Osteocyte (in vitro differentiated cells): ENCODE data around the gene PSEN1. TPM values are rescaled to one million over a fixed set of nuclear protein-coding genes. Genes with fewer than 3 reads are reported as not detected.

Experiments
- DNase-seq: peaks from one replicate; pipeline ENCODE4 v3.0.0; 2021; ENCODE audit warnings: mixed read lengths; ENCODE audit not compliant: unreplicated experiment; ENCODE audit errors: extremely low spot score
- H3K27ac Mint-ChIP-seq: one replicate; pipeline ENCODE4 v1.8.0; 2021; ENCODE audit warnings: mild to moderate bottlenecking, mixed read lengths; ENCODE audit not compliant: unreplicated experiment
- H3K27me3 Mint-ChIP-seq: one replicate; pipeline ENCODE4 v1.8.0; 2021; ENCODE audit warnings: mixed read lengths; ENCODE audit not compliant: unreplicated experiment
- H3K36me3 Mint-ChIP-seq: one replicate; pipeline ENCODE4 v1.8.0; 2021; ENCODE audit warnings: mixed read lengths; ENCODE audit not compliant: unreplicated experiment
- H3K4me1 Mint-ChIP-seq: one replicate; pipeline ENCODE4 v1.8.0; 2021; ENCODE audit warnings: mixed read lengths; ENCODE audit not compliant: unreplicated experiment
- H3K4me3 Mint-ChIP-seq: one replicate; pipeline ENCODE4 v1.8.0; 2021; ENCODE audit warnings: mild to moderate bottlenecking, moderate library complexity, mixed read lengths; ENCODE audit not compliant: unreplicated experiment
- H3K9me3 Mint-ChIP-seq: one replicate; pipeline ENCODE4 v1.8.0; 2021; ENCODE audit warnings: mixed read lengths; ENCODE audit not compliant: unreplicated experiment
- CTCF ChIP-seq: fragments of 200-600 bp; sonication (generic); IDR thresholded peaks from 2 replicates; pipeline ENCODE4 v1.5.0; 2021; ENCODE audit warnings: antibody characterized with exemption, mild to moderate bottlenecking, moderate library complexity
- total RNA-seq: library from RNA; stranded (reverse); gene quantifications from 2 replicates; pipeline ENCODE4 v1.2.1, GENCODE V29; 2021

The PSEN1 gene
- total RNA-seq, 1 donor from 2014 or later = 64.4 TPM

- no peaks in the 10 kb centered on the region for H3K4me1 Mint-ChIP-seq
- no peaks in the 10 kb centered on the region for H3K9me3 Mint-ChIP-seq
- H3K36me3 Mint-ChIP-seq = peaks cover 53% of the 10 kb centered on the region
- H3K27ac Mint-ChIP-seq = no peak overlapping the region
- no peak overlapping the region for H3K4me3 Mint-ChIP-seq
- DNase-seq = no peak
- no peak for TF ChIP-seq CTCF
- no peaks in the 10 kb centered on the region for H3K27me3 Mint-ChIP-seq
Observed at GRCh38 chr14:73105050-73105449, 31.3 kb upstream of the PSEN1 start.

GRCh38 chr14:73105727-73106126 lies 30.6 kb upstream of the PSEN1 start:
- Mint-ChIP-seq H3K4me3 (no peak overlapping the region), H3K36me3 (peaks cover 49% of the 10 kb centered on the region)

GRCh38 chr14:73116079-73116665 lies 20.1 kb upstream of the PSEN1 start:
- H3K4me3 Mint-ChIP-seq = no peak overlapping the region
- peaks cover 51% of the 10 kb centered on the region for H3K36me3 Mint-ChIP-seq
- H3K27me3 Mint-ChIP-seq = no peaks in the 10 kb centered on the region

More at GRCh38 chr14:73105727-73106126, 30.6 kb upstream of the PSEN1 start:
- TF ChIP-seq CTCF = no peak
- no peaks in the 10 kb centered on the region for H3K27me3 Mint-ChIP-seq
- no peaks in the 10 kb centered on the region for H3K9me3 Mint-ChIP-seq
- H3K4me1 Mint-ChIP-seq = no peaks in the 10 kb centered on the region
- no peak overlapping the region for H3K27ac Mint-ChIP-seq
- DNase-seq = no peak

GRCh38 chr14:73124180-73124894 lies 12.0 kb upstream of the PSEN1 start:
- Mint-ChIP-seq H3K27ac (no peak overlapping the region), H3K4me3 (no peak overlapping the region), H3K36me3 (peaks cover 32% of the 10 kb centered on the region), H3K27me3 (no peaks in the 10 kb centered on the region), H3K9me3 (no peaks in the 10 kb centered on the region), H3K4me1 (no peaks in the 10 kb centered on the region)
- no peak for TF ChIP-seq CTCF
- peak; percentile 46 for DNase-seq

More at GRCh38 chr14:73116079-73116665, 20.1 kb upstream of the PSEN1 start:
- Mint-ChIP-seq H3K4me1 (no peaks in the 10 kb centered on the region), H3K9me3 (no peaks in the 10 kb centered on the region), H3K27ac (peak overlapping the region; percentile 1)
- TF ChIP-seq CTCF = no peak
- DNase-seq = no peak

- no peak overlapping the region for H3K4me3 Mint-ChIP-seq
- no peaks in the 10 kb centered on the region for H3K9me3 Mint-ChIP-seq
- peaks cover 23% of the 10 kb centered on the region for H3K36me3 Mint-ChIP-seq
- DNase-seq = peak; percentile 57
- no peaks in the 10 kb centered on the region for H3K27me3 Mint-ChIP-seq
- H3K4me1 Mint-ChIP-seq = no peaks in the 10 kb centered on the region
- TF ChIP-seq CTCF = no peak
- no peak overlapping the region for H3K27ac Mint-ChIP-seq
Observed at GRCh38 chr14:73125169-73125588, 11.1 kb upstream of the PSEN1 start.
